NCI-H1436 treated with DMSO at 0.1 percent for 48 hours (cell line): ENCODE measurements around the gene ISM1.

Source experiments
- DNase-seq: peaks from one replicate; lab custom pipeline; 2025; lab: John Stamatoyannopoulos, UW

The ISM1 gene

GRCh38 chr20:13283869-13284829, 63.1 kb downstream of the ISM1 start:
- no peak for DNase-seq

GRCh38 chr20:13284830-13285229, 63.8 kb downstream of the ISM1 start:
- no peak for DNase-seq

DNA sequence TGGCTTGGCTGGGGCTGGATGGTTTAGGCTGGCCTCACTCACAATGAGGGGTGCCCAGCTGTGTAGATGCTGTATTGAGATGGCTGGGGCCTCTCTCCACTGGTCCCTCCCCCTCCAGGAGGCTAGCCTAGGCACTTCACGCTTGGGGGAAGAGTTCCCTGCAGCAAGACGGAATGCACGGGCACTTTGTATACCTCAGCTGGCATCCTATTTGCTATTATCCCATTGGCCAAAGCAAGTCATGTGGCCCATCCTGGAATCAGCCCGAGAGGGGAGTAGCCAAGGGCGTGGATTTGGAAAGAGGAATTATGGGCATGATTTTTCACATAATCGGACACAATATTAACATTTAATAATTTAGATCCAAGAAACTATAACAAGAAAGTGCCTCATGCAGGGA, 64.3 kb downstream of the ISM1 start:
- DNase-seq = no peak

GRCh38 chr20:13286052-13286451, 65.0 kb downstream of the ISM1 start:
- no peak for DNase-seq

- no peak for DNase-seq
Measured at GRCh38 chr20:13286607-13287006, 65.5 kb downstream of the ISM1 start.

DNA sequence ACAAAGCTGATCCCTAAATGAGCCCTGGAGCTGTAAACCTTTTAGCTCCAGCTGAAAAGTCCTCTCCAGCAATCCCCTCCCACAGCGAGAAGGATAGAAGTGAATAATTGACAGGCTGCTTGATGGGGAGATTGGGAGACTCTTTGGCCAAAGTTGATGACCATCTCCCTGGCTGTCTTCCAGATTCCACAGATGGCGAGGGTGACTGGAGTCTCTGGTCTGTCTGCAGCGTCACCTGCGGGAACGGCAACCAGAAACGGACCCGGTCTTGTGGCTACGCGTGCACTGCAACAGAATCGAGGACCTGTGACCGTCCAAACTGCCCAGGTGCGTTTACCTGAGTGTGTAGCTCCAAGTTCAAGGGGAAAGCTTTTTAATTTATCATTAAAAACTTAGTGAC, 67.3 kb downstream of the ISM1 start:
- no peak for DNase-seq

DNA sequence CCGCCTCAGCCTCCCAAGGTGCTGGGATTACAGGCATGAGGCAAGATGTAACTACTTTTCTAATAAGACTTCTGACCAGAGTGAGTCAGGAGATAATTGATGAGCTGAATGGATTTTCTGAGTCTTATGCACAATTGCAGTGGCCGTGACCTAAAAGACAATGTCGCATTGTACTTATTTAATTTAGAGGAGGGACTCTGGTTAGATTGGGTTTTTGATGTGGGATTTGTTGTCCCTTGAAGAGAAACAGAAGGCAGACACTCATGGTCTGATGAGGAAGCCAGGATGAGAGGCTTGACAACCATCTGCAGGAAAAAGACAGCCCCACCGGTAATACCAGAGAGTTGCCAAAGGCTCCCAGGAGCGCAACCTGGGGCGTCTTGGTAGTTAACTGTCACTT, 68.0 kb downstream of the ISM1 start:
- DNase-seq = no peak

DNA sequence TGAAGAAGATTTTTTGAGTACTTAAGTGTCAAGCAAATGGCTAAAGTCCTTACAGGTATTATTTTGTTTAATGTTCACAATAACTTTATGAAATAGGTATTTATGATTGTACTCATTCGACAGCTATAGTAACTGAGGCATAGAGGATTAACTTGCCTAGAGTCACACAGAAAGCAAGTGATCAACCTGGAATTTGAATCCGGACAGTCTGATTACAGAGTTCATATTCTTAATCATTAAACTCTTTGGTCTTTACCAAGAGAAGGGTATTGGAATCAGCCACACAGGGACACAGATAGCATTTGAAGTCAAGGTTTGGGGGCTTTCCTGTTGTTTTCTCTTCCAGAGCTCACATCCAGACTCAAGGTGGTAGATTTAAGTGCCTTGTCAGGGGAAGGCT, 69.7 kb downstream of the ISM1 start:
- DNase-seq = no peak

- DNase-seq = no peak
Measured at GRCh38 chr20:13291157-13291556, 70.1 kb downstream of the ISM1 start.

DNA sequence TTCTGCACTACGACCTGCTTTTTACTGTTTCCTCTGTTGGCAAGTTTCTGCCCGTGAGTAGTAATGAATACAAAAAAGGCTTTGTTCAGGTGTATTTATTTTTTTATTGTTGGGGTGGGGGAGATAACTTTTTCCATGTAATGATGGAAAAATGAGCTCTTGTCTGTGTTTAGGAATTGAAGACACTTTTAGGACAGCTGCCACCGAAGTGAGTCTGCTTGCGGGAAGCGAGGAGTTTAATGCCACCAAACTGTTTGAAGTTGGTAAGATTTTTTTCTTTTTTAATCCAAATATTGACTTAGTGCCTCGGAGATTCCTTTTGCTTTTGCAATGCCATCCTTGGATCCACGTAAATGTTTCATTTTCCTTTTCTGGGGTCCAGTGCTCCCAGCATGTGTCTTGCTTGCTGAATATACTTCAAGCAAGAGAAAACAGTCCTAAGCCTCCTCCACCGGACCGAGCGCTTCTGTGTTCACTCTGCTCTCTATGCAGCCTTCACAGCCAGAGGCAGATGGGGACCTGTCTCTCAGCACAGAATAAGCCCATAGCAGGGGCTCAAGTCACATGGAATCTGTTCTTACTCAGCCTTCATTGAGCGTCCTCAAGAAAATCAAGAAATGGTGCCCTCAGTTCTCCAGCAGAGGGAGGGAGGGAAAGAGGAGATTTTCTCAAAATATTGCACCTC, 71.3 kb downstream of the ISM1 start:
- DNase-seq = no peak

- DNase-seq = no peak
Measured at GRCh38 chr20:13294522-13294921, 73.4 kb downstream of the ISM1 start.

- DNase-seq = no peak
Measured at GRCh38 chr20:13295637-13296036, 74.6 kb downstream of the ISM1 start.

DNA sequence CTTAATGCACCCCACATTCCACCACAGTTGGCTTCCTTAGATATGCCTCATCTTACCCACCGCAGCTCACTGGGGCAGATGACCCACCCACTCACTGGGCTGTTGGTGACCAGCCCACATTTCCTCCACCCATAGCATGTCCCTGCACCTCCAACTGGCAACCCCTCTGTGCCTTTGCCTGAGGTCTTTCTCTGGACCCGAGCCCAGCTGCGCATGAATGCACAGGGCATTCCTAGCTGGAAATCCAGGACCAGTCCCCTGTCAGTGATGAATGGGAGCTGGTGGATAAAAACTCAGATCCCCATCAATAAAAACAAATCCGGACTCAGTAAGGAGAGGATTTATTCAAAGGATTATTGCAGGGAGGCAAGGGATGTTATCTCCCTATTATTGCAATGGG, 75.0 kb downstream of the ISM1 start:
- DNase-seq = no peak

DNA sequence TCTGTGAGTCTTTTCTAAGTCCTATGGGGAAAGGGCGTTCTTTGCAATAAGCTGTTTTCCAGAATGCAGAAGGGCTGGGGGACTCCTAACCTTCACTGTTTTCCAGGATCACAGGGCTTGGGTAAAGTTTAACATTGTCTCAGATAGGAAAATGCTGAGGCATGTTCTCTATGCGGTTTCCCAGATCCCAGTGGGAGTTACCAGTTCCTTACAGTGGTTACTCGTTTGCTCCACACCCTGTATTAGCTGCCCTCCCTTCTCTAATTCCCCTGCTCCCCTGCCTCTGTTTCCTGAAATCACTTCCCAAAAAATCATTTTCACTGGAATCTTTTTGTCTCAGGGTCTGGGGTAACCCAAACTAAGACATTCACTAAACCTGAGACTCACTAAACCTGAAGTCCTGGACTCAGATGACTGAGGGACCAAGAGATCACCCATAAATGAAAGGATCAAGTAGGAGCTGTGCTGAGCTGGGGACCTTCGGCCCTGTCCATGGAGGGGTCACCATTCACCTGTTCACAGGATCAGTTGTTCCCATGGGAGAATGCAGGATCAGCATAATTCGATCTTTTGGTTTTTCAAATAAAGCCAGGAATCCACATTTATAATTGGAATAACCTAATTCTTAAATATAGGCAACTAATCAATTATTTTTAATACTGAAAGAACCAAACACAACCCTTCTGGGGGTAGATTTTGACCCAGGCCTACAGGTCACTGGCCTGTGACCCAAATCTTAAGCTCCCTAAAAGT, 76.2 kb downstream of the ISM1 start:
- DNase-seq = no peak

DNA sequence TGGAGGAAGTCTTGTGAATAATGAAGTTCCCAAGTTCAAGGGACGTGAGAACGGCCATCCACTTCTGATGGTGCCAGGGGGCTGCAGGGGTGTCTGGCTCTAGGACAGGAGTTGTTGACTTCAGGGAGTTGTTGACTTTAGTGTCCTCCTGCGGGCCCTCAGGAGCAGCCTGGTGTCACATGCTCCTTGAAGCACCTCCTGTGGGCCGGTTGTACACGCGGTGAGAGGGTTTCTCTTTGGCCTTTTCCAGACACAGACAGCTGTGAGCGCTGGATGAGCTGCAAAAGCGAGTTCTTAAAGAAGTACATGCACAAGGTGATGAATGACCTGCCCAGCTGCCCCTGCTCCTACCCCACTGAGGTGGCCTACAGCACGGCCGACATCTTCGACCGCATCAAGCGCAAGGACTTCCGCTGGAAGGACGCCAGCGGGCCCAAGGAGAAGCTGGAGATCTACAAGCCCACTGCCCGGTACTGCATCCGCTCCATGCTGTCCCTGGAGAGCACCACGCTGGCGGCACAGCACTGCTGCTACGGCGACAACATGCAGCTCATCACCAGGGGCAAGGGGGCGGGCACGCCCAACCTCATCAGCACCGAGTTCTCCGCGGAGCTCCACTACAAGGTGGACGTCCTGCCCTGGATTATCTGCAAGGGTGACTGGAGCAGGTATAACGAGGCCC, 77.8 kb downstream of the ISM1 start:
- DNase-seq = no peak

- no peak for DNase-seq
Measured at GRCh38 chr20:13299401-13299800, 78.3 kb downstream of the ISM1 start.

- DNase-seq = no peak
Measured at GRCh38 chr20:13301596-13301995, 80.5 kb downstream of the ISM1 start.

GRCh38 chr20:13302647-13303450, 81.8 kb downstream of the ISM1 start:
- no peak for DNase-seq

- no peak for DNase-seq
Measured at GRCh38 chr20:13305284-13305683, 84.2 kb downstream of the ISM1 start.

- no peak for DNase-seq
Measured at GRCh38 chr20:13307562-13308163, 86.6 kb downstream of the ISM1 start.

GRCh38 chr20:13312300-13312699, 91.2 kb downstream of the ISM1 start:
- DNase-seq = no peak
